ENCODE measurements around the gene INHA.

DNA sequence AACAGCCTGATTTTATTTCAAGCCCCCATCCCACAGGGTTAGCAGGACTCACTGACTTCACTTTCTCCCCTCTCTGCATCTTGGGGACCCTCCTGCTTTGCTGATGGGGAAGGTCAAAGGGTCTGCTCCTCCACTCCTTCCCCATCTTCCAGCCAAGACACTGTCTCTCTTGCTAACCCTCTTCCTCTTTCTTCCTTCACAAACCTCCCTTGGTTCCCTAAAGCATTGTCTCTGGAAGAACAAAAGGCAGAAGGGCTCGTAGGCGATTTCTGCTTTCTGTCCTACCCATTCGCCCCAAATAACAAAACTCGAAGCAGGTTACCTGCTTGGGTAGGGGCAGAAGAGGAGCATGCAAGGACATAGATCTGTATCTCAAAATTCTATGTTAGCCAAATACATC is 49.8 kb downstream of the INHA start:
- TF ChIP-seq, protein P1, sequence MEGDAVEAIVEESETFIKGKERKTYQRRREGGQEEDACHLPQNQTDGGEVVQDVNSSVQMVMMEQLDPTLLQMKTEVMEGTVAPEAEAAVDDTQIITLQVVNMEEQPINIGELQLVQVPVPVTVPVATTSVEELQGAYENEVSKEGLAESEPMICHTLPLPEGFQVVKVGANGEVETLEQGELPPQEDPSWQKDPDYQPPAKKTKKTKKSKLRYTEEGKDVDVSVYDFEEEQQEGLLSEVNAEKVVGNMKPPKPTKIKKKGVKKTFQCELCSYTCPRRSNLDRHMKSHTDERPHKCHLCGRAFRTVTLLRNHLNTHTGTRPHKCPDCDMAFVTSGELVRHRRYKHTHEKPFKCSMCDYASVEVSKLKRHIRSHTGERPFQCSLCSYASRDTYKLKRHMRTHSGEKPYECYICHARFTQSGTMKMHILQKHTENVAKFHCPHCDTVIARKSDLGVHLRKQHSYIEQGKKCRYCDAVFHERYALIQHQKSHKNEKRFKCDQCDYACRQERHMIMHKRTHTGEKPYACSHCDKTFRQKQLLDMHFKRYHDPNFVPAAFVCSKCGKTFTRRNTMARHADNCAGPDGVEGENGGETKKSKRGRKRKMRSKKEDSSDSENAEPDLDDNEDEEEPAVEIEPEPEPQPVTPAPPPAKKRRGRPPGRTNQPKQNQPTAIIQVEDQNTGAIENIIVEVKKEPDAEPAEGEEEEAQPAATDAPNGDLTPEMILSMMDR (IDR thresholded peaks at IDR 0.05; ENCODE audit: insufficient read depth, low read length, poor library complexity, severe bottlenecking): no peak
- TF ChIP-seq EZH2phosphoT487 (conservative IDR thresholded peaks at IDR 0.05; ENCODE audit: low read length): no peak
